HG02623 (cell line): Measurements from ENCODE around the gene PRICKLE3.
A peak's percentile ranks its signal among the peaks of the same experiment; 100 is the strongest.
"Not testable (repeated sequence)": the region's sequence is repeated elsewhere in the genome, so short reads cannot be mapped to it uniquely, and the experiment has no call there.

Experiments used
- ATAC-seq: cut with Tn5 transposase; IDR thresholded peaks from one replicate; pipeline ENCODE4 v1.9.1; 2021; ENCODE audit warnings: moderate library complexity; ENCODE audit not compliant: unreplicated experiment

The PRICKLE3 gene

GRCh38 chrX:49161632-49162031 lies 24.5 kb downstream of the PRICKLE3 start:
- ATAC-seq = no peak

- ATAC-seq = no peak
Measured at GRCh38 chrX:49160908-49161307, 25.3 kb downstream of the PRICKLE3 start.

GRCh38 chrX:49157194-49157593 lies 29.0 kb downstream of the PRICKLE3 start:
- no peak for ATAC-seq

GRCh38 chrX:49155900-49156837 lies 30.0 kb downstream of the PRICKLE3 start:
- ATAC-seq = peak; percentile 78

GRCh38 chrX:49155243-49155899 lies 30.8 kb downstream of the PRICKLE3 start:
- ATAC-seq = no peak

- no peak for ATAC-seq
Measured at GRCh38 chrX:49153467-49153866, 32.7 kb downstream of the PRICKLE3 start.

GRCh38 chrX:49149291-49149690 lies 36.9 kb downstream of the PRICKLE3 start:
- ATAC-seq = not testable (repeated sequence)

- ATAC-seq = not testable (repeated sequence)
Measured at GRCh38 chrX:49148390-49149100, 37.6 kb downstream of the PRICKLE3 start.

- no peak for ATAC-seq
Measured at GRCh38 chrX:49147936-49148335, 38.2 kb downstream of the PRICKLE3 start.

GRCh38 chrX:49147282-49147681 lies 38.9 kb downstream of the PRICKLE3 start:
- ATAC-seq = no peak

- not testable (repeated sequence) for ATAC-seq
Measured at GRCh38 chrX:49143154-49143553, 43.0 kb downstream of the PRICKLE3 start.

GRCh38 chrX:49142264-49142663 lies 43.9 kb downstream of the PRICKLE3 start:
- not testable (repeated sequence) for ATAC-seq

- no peak for ATAC-seq
Measured at GRCh38 chrX:49139713-49140112, 46.5 kb downstream of the PRICKLE3 start.

- ATAC-seq = no peak
Measured at GRCh38 chrX:49137492-49137891, 48.7 kb downstream of the PRICKLE3 start.

GRCh38 chrX:49133759-49134158 lies 52.4 kb downstream of the PRICKLE3 start:
- ATAC-seq = no peak

GRCh38 chrX:49132275-49132674 lies 53.9 kb downstream of the PRICKLE3 start:
- not testable (repeated sequence) for ATAC-seq

- no peak for ATAC-seq
Measured at GRCh38 chrX:49129427-49129826, 56.7 kb downstream of the PRICKLE3 start.

GRCh38 chrX:49127742-49128258 lies 58.4 kb downstream of the PRICKLE3 start:
- not testable (repeated sequence) for ATAC-seq
